ENCODE results near the gene LCN10. TPM values are rescaled to one million over a fixed set of nuclear protein-coding genes. Genes with fewer than 3 reads are reported as not detected.

The LCN10 gene
- total and polyA plus RNA-seq, 2 donors (not counting 3 experiments of a cell fraction or from before 2014, with no cell fraction given): not detected

DNA sequence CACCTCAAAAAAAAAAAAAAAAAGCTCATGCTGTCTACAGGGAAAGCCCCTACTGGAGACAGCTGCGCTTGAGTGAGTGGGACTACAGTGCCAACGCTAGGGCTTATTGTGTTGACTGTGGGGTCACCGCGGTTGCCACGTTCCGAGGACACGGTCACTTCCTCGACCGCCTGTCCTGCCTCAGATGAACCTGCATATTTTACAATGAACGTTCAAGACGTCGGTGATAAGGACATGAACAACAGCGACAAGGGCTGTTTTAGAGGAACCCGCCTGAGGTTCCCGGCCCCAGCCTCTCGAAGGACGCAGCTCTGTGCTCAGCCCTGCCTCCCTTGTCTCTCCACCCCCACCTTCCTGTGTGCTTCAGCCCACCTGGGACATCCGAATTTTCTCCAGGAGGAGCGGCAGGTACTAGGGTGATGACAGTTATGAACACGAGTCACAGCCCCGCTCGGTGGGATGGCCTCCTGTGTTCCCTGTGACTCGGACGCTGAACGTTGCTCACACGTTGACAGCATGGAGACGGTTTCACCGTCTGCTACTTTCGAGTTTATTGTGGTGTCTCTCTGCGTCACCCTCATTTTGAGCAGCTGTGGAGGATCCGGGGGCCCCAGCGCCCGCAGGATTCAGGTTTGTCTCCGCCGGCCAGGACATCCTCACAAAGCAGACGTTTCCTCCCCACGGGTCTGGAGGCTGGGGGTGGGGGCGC lies 41.6 kb downstream of the LCN10 start:
- H3K27me3 ChIP-seq (ENCODE audit: control insufficient read depth in 2 of 2, insufficient read depth in 2 of 2, low read length in 2 of 2): peaks cover 5 to 6% of the 10 kb centered on the region in 2 experiments
- ChIA-PET POLR2A (no interaction called here), CTCF (interaction anchor here (0.5 to 1.2 kb wide), 2 partner anchors 213 to 450 kb away, joined by 3 to 4 read pairs; no protein-coding TSS in a partner anchor)
- no peaks in the 10 kb centered on the region for H4K20me1 ChIP-seq (replicated peaks; ENCODE audit: control insufficient read depth, extremely low read depth, insufficient read depth, low read length)
- no peak overlapping the region for H3K4me2 ChIP-seq (ENCODE audit: insufficient read depth, low read length)
- TF ChIP-seq GATA2 (IDR thresholded peaks at IDR 0.05; ENCODE audit: insufficient read depth, insufficient read length, low read depth, low read length): no peak
- TF ChIP-seq FOS (IDR thresholded peaks at IDR 0.05; ENCODE audit: borderline replicate concordance, insufficient read depth, low read length): no peak
- TF ChIP-seq MYC (IDR thresholded peaks at IDR 0.05; ENCODE audit: low read depth, low read length): no peak
- TF ChIP-seq, protein P1, sequence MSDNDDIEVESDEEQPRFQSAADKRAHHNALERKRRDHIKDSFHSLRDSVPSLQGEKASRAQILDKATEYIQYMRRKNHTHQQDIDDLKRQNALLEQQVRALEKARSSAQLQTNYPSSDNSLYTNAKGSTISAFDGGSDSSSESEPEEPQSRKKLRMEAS (IDR thresholded peaks at IDR 0.05; ENCODE audit: insufficient read depth, insufficient read length): no peak
- no peak for TF ChIP-seq JUN (IDR thresholded peaks at IDR 0.05; ENCODE audit: borderline replicate concordance, insufficient read depth, insufficient read length, low read depth)
- TF ChIP-seq POLR2AphosphoS5 (IDR thresholded peaks at IDR 0.05; ENCODE audit: insufficient read depth, low read depth, low read length): no peak
- H3K9ac ChIP-seq (replicated peaks; ENCODE audit: extremely low read depth, insufficient read depth, low read length): no peak overlapping the region
- no peak overlapping the region for H2AFZ ChIP-seq (ENCODE audit: low read depth, low read length)
- dilution Hi-C loops (cut with MboI; ENCODE audit: extremely low pct_ligation_motif_present, low sequenced_read_pairs) (no loop called here), intact Hi-C loops (cut with micrococcal nuclease) (no loop called here)
- no peaks in the 10 kb centered on the region for H3K9me1 ChIP-seq (replicated peaks; ENCODE audit: control insufficient read depth, extremely low read depth, insufficient read depth, low read length)
- no peaks in the 10 kb centered on the region for H3K36me3 ChIP-seq (ENCODE audit: control insufficient read depth in 2 of 2, extremely low read depth in 1 of 2, insufficient read depth in 2 of 2, low read length in 2 of 2)
- DNase-seq (ENCODE audit: low read depth, low spot score): no peak
- no TSS peak for BruUV-seq (replicated peaks)
- no peak overlapping the region for H3K27ac ChIP-seq (ENCODE audit: insufficient read depth, low read depth, low read length)
- FAIRE-seq: no peak
- no peak overlapping the region for H3K4me3 ChIP-seq (replicated peaks in 1 of 3; ENCODE audit: insufficient read depth in 1 of 3, low read depth in 1 of 3, low read length in 3 of 3)
- no peaks in the 10 kb centered on the region for H3K79me2 ChIP-seq (ENCODE audit: control insufficient read depth, insufficient read depth, low read length)
- H3K4me1 ChIP-seq (ENCODE audit: control insufficient read depth, extremely low read depth, insufficient read depth, low read length): no peaks in the 10 kb centered on the region
- no peaks in the 10 kb centered on the region for H3K9me3 ChIP-seq (replicated peaks; ENCODE audit: control insufficient read depth, insufficient read depth, low read length)

DNA sequence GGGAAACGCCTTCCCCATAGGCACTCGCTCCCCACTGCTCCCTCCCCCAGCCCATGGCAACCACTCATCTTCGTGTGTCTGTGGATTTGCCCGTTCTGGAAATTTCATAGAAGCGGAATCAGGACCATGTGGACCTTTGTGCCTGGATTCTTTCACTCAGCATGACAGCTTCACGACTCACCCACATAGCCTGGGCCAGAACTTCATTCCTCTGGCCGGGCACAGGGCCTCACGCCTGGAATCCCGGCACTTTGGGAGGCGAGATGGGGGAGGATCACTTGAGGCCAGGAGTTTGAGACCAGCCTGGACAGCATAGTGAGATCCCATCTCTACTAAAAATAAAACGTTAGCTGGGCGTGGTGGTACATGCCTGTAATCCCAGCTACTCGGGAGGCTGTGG lies 42.4 kb downstream of the LCN10 start:
- Histone ChIP-seq H3K4me2 (ENCODE audit: insufficient read depth, low read length) (no peak overlapping the region), H3K27me3 (ENCODE audit: control insufficient read depth in 2 of 2, insufficient read depth in 2 of 2, low read length in 2 of 2) (peaks cover 5 to 6% of the 10 kb centered on the region in 2 experiments), H3K36me3 (ENCODE audit: control insufficient read depth in 2 of 2, extremely low read depth in 1 of 2, insufficient read depth in 2 of 2, low read length in 2 of 2) (no peaks in the 10 kb centered on the region), H3K27ac (ENCODE audit: insufficient read depth, low read depth, low read length) (no peak overlapping the region), H3K79me2 (ENCODE audit: control insufficient read depth, insufficient read depth, low read length) (no peaks in the 10 kb centered on the region), H3K4me3 (replicated peaks in 1 of 3; ENCODE audit: insufficient read depth in 1 of 3, low read depth in 1 of 3, low read length in 3 of 3) (no peak overlapping the region), H3K9me1 (replicated peaks; ENCODE audit: control insufficient read depth, extremely low read depth, insufficient read depth, low read length) (no peaks in the 10 kb centered on the region), H2AFZ (ENCODE audit: low read depth, low read length) (no peak overlapping the region), H3K9me3 (replicated peaks; ENCODE audit: control insufficient read depth, insufficient read depth, low read length) (no peaks in the 10 kb centered on the region), H3K9ac (replicated peaks; ENCODE audit: extremely low read depth, insufficient read depth, low read length) (no peak overlapping the region), H3K4me1 (ENCODE audit: control insufficient read depth, extremely low read depth, insufficient read depth, low read length) (no peaks in the 10 kb centered on the region), H4K20me1 (replicated peaks; ENCODE audit: control insufficient read depth, extremely low read depth, insufficient read depth, low read length) (no peaks in the 10 kb centered on the region)
- DNase-seq (ENCODE audit: low read depth, low spot score) (no peak), FAIRE-seq (no peak)
- intact Hi-C loops (cut with micrococcal nuclease): no loop called here
- dilution Hi-C loops (cut with MboI; ENCODE audit: extremely low pct_ligation_motif_present, low sequenced_read_pairs): no loop called here
- TF ChIP-seq POLR2AphosphoS5 (IDR thresholded peaks at IDR 0.05; ENCODE audit: insufficient read depth, low read depth, low read length) (no peak), GATA2 (IDR thresholded peaks at IDR 0.05; ENCODE audit: insufficient read depth, insufficient read length, low read depth, low read length) (no peak), EZH2 (IDR thresholded peaks at IDR 0.05; ENCODE audit: borderline replicate concordance, low read depth, low read length, severe bottlenecking) (no peak)
- TF ChIP-seq, protein P2, sequence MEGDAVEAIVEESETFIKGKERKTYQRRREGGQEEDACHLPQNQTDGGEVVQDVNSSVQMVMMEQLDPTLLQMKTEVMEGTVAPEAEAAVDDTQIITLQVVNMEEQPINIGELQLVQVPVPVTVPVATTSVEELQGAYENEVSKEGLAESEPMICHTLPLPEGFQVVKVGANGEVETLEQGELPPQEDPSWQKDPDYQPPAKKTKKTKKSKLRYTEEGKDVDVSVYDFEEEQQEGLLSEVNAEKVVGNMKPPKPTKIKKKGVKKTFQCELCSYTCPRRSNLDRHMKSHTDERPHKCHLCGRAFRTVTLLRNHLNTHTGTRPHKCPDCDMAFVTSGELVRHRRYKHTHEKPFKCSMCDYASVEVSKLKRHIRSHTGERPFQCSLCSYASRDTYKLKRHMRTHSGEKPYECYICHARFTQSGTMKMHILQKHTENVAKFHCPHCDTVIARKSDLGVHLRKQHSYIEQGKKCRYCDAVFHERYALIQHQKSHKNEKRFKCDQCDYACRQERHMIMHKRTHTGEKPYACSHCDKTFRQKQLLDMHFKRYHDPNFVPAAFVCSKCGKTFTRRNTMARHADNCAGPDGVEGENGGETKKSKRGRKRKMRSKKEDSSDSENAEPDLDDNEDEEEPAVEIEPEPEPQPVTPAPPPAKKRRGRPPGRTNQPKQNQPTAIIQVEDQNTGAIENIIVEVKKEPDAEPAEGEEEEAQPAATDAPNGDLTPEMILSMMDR (IDR thresholded peaks at IDR 0.05; ENCODE audit: extremely low read depth in 1 of 2, insufficient read depth in 1 of 2, low read depth in 1 of 2, low read length in 2 of 2): no peak
- ChIA-PET CTCF (interaction anchor here (1.2 kb wide), 1 partner anchor 212 kb away, joined by 3 read pairs; no protein-coding TSS in a partner anchor), POLR2A (no interaction called here)
- no TSS peak for BruUV-seq (replicated peaks)
